ENCODE measurements around the gene VN1R5. TPM values are rescaled to one million over a fixed set of nuclear protein-coding genes. Genes with fewer than 3 reads are reported as not detected.

VN1R5 gene
- total RNA-seq, 2 donors from 2014 or later, result not detected

DNA sequence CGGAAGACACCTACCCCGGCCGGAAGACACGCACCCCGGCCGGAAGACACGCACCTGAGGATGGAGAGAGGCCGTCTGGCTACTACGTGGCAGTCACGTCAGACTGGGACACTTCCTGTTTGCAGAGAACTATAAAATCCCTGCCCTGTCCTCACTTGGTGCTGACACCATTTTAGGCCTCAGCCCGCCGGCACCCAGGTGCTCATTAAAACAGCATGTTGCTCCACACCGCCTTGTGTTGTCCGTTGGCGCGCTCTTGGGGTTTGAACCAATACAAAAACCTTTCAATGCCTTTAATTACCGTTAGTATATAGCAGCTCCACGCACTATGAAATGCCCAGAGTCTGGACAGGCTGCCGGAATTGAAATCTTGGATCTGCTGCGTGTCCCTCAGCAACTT lies 34.7 kb downstream of the VN1R5 start:
- 93 to 94% methylated on average over 17 to 20 of the region's 20 CpGs for WGBS, 2 experiments (ENCODE audit: insufficient coverage in 1 of 2, insufficient read length in 1 of 2)
- peaks cover 23% of the 10 kb centered on the region for H3K36me3 Mint-ChIP-seq (ENCODE audit: low read depth)
- DNase-seq, result peak; percentile 24

DNA sequence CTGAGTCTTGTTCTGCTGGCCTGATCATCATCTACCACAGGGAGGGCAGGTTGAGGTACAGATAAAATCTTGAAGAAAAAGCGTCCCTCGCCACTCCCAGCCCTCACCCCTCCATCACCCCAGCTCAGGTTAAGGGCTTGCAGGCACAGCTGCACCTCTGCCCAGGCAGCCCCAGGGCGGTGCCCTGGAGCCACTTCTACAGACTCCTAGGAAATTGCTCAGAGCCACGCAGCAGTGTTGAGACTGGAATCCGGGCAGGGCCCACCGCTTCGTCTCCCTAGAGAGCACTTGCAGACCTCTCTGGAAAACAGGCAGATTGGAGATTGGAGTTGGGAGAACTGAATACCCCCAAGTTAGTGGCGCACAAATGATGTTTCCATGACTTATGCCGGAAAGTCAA lies 35.3 kb downstream of the VN1R5 start:
- Histone ChIP-seq H3K9ac (ENCODE audit: extremely low read depth, low read length, poor library complexity, severe bottlenecking) (no peak overlapping the region), H3K27ac (ENCODE audit: low read depth, low read length) (no peak overlapping the region), H3K4me3 (ENCODE audit: low read length) (no peak overlapping the region), H3K27me3 (ENCODE audit: control insufficient read depth, insufficient read depth, low read length, poor library complexity, severe bottlenecking) (no peaks in the 10 kb centered on the region), H3K4me1 (ENCODE audit: control insufficient read depth, insufficient read depth, low read length) (peaks cover 23% of the 10 kb centered on the region), H3K9me3 (ENCODE audit: control insufficient read depth, low read length) (no peaks in the 10 kb centered on the region), H3K36me3 (ENCODE audit: control insufficient read depth, insufficient read depth, low read length) (no peaks in the 10 kb centered on the region)
- peaks cover 20% of the 10 kb centered on the region for H3K9me3 Mint-ChIP-seq
- TF ChIP-seq, protein P1, sequence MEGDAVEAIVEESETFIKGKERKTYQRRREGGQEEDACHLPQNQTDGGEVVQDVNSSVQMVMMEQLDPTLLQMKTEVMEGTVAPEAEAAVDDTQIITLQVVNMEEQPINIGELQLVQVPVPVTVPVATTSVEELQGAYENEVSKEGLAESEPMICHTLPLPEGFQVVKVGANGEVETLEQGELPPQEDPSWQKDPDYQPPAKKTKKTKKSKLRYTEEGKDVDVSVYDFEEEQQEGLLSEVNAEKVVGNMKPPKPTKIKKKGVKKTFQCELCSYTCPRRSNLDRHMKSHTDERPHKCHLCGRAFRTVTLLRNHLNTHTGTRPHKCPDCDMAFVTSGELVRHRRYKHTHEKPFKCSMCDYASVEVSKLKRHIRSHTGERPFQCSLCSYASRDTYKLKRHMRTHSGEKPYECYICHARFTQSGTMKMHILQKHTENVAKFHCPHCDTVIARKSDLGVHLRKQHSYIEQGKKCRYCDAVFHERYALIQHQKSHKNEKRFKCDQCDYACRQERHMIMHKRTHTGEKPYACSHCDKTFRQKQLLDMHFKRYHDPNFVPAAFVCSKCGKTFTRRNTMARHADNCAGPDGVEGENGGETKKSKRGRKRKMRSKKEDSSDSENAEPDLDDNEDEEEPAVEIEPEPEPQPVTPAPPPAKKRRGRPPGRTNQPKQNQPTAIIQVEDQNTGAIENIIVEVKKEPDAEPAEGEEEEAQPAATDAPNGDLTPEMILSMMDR (conservative IDR thresholded peaks at IDR 0.05), result no peak
- WGBS, 2 experiments (ENCODE audit: insufficient coverage in 1 of 2, insufficient read length in 1 of 2), result 79 to 87% methylated on average over 6 to 9 of the region's 9 CpGs
- no peaks in the 10 kb centered on the region for H3K27me3 Mint-ChIP-seq (ENCODE audit: insufficient read depth)
- peaks cover 43% of the 10 kb centered on the region for H3K4me1 Mint-ChIP-seq
- no peak overlapping the region for H3K27ac Mint-ChIP-seq
- DNase-seq, result peak; percentile 24
- no peak overlapping the region for H3K4me3 Mint-ChIP-seq
- H3K36me3 Mint-ChIP-seq (ENCODE audit: low read depth), result peaks cover 18% of the 10 kb centered on the region

More for the DNA sequence above, 34.7 kb downstream of the VN1R5 start:
- TF ChIP-seq, protein P1 (conservative IDR thresholded peaks at IDR 0.05), result no peak
- H3K36me3 ChIP-seq (ENCODE audit: control insufficient read depth, insufficient read depth, low read length), result no peaks in the 10 kb centered on the region
- no peaks in the 10 kb centered on the region for H3K9me3 ChIP-seq (ENCODE audit: control insufficient read depth, low read length)
- no peak overlapping the region for H3K9ac ChIP-seq (ENCODE audit: extremely low read depth, low read length, poor library complexity, severe bottlenecking)
- Mint-ChIP-seq H3K4me3 (no peak overlapping the region), H3K27me3 (ENCODE audit: insufficient read depth) (no peaks in the 10 kb centered on the region), H3K27ac (no peak overlapping the region), H3K9me3 (peaks cover 25% of the 10 kb centered on the region), H3K4me1 (peaks cover 38% of the 10 kb centered on the region)
- no peaks in the 10 kb centered on the region for H3K27me3 ChIP-seq (ENCODE audit: control insufficient read depth, insufficient read depth, low read length, poor library complexity, severe bottlenecking)
- peaks cover 23% of the 10 kb centered on the region for H3K4me1 ChIP-seq (ENCODE audit: control insufficient read depth, insufficient read depth, low read length)
- no peak overlapping the region for H3K4me3 ChIP-seq (ENCODE audit: low read length)
- no peak overlapping the region for H3K27ac ChIP-seq (ENCODE audit: low read depth, low read length)

DNA sequence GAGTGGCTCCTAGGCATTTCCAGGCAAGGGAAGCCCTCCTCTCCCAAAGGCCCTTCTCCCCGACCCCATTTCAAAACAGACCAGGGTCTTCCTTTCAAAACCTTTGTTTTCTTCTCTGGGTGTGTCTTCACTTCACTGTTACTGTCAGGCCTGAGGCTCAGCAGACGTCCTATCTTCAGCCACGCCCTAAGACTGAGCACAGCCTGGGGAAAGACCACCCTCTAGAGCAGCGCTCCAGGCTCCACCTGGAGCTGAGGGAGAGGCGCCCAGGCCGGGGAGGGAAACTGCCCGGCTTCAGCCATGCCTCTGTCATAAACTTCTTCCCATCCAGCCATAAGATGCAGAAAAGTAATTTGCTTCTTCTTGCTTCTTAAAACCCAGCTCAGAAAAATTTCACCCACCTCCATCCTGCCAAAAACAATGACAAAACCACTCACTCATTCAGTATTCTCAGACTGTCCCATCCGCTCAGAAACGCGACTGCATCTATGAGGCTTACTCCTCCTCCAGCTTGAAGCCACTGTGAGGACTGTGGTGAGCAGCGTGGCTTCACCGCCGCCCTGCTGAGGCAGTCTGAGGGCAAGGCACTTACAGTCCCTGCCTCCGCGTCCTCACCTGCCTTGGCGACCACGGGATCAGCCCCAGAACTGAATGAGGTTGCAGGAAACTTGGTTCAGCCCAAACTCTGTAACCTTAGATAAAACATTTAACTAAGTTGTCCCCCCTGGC lies 36.1 kb downstream of the VN1R5 start:
- Histone ChIP-seq H3K36me3 (ENCODE audit: control insufficient read depth, insufficient read depth, low read length) (no peaks in the 10 kb centered on the region), H3K9me3 (ENCODE audit: control insufficient read depth, low read length) (no peaks in the 10 kb centered on the region), H3K4me3 (ENCODE audit: low read length) (no peak overlapping the region), H3K9ac (ENCODE audit: extremely low read depth, low read length, poor library complexity, severe bottlenecking) (no peak overlapping the region), H3K4me1 (ENCODE audit: control insufficient read depth, insufficient read depth, low read length) (peaks cover 23% of the 10 kb centered on the region), H3K27ac (ENCODE audit: low read depth, low read length) (no peak overlapping the region), H3K27me3 (ENCODE audit: control insufficient read depth, insufficient read depth, low read length, poor library complexity, severe bottlenecking) (no peaks in the 10 kb centered on the region)
- peaks cover 13% of the 10 kb centered on the region for H3K9me3 Mint-ChIP-seq
- peaks cover 49% of the 10 kb centered on the region for H3K4me1 Mint-ChIP-seq
- no peak overlapping the region for H3K4me3 Mint-ChIP-seq
- H3K36me3 Mint-ChIP-seq (ENCODE audit: low read depth), result peaks cover 10% of the 10 kb centered on the region
- TF ChIP-seq, protein P1 (conservative IDR thresholded peaks at IDR 0.05), result no peak
- peak; percentile 65 for DNase-seq
- 78 to 80% methylated on average over 12 to 17 of the region's 17 CpGs for WGBS, 2 experiments (ENCODE audit: insufficient coverage in 1 of 2, insufficient read length in 1 of 2)
- no peak overlapping the region for H3K27ac Mint-ChIP-seq
- no peaks in the 10 kb centered on the region for H3K27me3 Mint-ChIP-seq (ENCODE audit: insufficient read depth)

Measured in endodermal cell (in vitro differentiated cells).